CD4-positive, alpha-beta T cell treated with Interferon gamma for 1 hour (primary cell): ENCODE measurements around the gene PARP16.
"Not testable (repeated sequence)": the region's sequence is repeated elsewhere in the genome, so short reads cannot be mapped to it uniquely, and the experiment has no call there.

Experiments
- DNase-seq: peaks from one replicate; pipeline ENCODE4 v3.0.0-alpha.2; 2020

PARP16 gene

GRCh38 chr15:65226901-65227300 is 59.8 kb downstream of the PARP16 start:
- not testable (repeated sequence) for DNase-seq

DNA sequence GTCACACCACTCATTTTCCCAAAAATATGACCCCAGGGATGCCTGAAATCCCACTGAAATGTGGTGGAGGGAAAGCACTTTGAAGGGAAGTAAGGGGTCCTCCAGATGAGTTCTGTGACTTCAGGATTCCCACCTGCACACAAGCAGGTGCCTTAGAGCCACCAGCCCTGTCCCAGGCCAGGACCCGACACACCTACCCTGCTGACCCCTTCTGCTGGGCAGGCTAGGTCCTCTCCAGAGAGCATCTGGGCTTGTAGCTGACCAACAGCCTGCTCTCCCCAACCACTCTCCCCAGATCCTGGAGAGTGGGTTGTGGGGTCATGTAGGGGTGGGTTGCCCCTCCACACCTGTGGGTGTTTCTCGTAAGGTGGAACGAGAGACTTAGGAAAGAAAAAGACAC is 60.5 kb downstream of the PARP16 start:
- DNase-seq = no peak

DNA sequence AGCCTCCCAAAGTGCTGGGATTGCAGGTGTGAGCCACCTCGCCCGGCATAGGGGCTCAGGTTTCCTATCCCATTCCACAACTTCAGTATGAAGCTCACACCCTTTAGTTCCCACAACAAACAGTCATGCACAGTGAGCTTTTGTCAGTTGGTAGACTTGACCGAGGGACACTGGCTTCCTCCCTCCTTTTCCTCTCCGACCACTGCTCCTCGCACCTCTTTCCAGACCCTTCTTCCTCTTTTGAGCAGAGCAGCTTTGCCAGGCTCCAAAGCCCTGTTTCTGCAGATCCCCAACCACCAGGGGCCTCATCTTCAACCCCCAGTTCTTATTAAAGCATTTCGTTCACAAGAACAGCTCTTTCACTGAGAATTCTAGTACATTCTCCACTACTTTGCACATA is 62.7 kb downstream of the PARP16 start:
- no peak for DNase-seq

DNA sequence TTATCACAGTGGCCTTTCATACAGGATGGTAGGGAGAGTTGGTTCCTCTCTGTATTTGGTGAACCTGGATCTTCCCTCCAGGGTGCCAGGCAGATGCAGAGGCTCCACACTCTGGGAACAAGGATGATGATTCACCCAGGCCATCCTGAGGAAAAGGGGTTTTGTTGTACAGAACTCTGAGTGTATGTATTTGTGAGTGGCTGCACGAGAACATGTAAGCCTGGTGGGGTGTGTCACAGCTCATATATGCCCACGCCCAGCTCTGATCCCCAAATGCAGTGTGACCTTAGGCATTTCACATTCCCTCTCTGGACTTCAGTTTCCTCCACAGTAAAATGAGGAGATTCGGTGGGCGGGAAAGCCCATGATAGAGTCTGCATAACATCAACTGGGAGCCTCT is 63.8 kb downstream of the PARP16 start:
- no peak for DNase-seq

GRCh38 chr15:65221697-65222096 is 65.0 kb downstream of the PARP16 start:
- no peak for DNase-seq

- DNase-seq = no peak
Observed at GRCh38 chr15:65219137-65219536, 67.5 kb downstream of the PARP16 start.

GRCh38 chr15:65217526-65218482 is 68.9 kb downstream of the PARP16 start:
- DNase-seq = no peak

DNA sequence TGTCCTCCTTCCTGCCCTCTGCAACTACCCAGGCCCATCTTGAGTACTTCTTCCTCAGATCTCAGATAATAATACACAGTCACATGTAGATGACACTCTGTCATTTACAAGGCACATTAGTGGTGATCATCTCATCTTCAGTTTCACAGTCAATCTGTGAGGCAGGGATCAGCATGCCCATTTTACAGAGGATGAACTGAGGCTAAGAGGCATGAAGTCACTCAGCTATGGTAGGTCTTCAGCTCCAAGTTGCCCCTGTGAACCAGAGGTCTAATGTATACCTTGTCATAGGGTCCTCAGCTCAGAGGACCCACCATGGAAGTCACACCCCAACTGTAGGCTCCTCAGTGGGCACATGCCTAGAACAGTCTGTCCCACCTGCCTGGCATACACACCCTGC is 71.2 kb downstream of the PARP16 start:
- no peak for DNase-seq

GRCh38 chr15:65214010-65214409 is 72.7 kb downstream of the PARP16 start:
- DNase-seq = no peak

DNA sequence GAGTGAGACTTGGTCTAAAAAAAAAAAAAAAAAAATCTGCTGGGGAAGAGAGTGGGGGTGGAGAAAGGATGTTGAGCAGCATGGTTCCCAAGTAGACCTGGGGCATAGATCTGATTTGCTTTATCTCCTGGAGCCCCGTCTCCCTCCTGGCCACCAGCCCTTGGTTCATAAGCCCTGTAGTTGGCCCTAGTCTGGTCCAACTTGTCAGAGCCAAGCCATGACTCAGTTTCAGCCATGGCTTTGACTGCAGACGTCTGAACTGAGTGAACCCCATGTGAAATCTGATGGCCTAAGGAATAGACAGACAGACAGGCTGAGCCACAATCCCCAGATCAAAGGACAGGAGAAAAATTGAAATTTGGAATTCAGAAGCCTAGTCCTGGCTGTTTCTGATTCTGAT is 73.4 kb downstream of the PARP16 start:
- no peak for DNase-seq

- DNase-seq = peak; percentile 33
Observed at GRCh38 chr15:65212097-65212496, 74.6 kb downstream of the PARP16 start.

GRCh38 chr15:65211482-65211982 is 75.2 kb downstream of the PARP16 start:
- DNase-seq = no peak

DNA sequence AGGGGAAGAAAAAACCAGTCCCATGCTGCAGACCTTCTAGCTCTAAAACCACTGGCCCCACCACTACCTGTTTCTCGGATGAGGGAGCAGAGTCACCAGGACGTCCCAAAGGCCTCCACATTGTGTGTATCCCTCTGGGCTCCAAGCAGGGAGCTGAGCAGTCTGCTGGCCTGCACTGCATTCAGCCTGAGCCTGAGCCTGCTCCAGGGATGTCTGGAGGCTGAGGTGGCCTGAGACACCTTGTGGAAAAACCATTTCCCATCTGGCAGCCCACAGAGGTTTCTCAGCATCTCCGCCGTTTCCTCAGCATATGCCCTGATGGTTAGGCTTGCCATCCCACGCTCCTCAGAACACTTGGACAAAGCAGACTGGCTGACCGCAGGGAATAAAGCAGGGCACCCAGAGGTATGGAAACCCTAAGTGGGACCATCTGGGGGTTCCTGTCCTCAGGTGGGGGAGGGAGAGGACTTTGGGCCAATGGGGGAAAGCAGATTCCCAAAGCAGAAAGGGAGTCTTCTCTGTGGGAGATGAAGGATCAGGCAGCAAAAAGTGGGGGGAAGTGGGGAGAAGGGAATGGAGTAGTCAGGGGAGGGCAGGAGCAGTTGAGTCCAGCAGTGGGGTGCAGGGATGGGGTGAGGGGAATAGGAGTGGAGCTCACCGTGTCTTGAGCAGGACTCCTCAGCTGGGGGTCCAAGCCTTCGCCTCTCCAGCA is 75.8 kb downstream of the PARP16 start, which contains the start of gene CILP:
Gene CILP, minus strand, starts transcription at position 704 of the 712 bp plus-strand sequence. CDS start 1,718 bp downstream, outside the sequence.
- DNase-seq = no peak

DNA sequence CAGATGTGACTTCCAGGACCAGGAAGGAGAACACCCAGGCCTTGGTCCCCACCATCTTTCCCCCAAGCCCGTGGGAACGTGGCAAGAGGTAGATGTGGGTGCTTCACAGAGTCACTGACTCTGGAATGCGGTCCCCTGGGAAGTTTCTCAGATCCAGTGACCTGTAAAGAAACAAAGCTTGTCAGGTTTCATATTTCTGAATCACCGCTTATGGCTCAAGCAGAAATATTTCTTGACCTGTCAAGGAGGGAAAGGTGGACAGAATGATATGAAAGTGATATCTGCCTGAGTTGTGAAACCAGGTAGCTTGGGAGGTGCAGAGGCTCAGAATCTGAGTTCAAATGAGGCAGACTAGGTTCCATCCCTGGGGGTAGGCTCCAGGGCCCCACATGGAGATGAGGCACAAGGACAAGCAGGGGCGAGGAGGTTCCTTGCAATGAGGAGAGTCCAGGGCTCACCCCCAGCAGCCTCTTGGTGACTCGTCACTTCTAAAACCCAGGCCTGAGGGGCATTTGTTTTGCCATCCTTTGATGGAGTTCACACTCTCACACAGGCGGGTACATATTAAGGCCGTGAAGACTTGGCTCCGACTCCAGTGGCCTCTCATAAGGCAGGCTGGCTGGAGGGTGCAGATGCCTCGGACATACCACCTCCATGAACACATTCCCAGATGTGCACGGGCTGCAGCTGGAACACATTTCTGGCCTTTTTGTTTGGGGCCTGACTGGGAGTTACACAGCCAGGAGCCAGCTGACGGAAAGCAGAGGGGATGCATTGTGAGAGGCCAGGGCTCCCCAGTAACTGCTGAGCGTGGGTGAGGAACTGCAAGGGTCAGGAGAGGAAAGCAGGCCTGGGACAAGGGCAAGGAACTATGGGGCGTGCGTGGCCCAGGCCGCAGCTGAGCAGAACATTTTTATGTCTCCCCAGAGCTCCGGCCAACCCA is 76.7 kb downstream of the PARP16 start:
- no peak for DNase-seq

DNA sequence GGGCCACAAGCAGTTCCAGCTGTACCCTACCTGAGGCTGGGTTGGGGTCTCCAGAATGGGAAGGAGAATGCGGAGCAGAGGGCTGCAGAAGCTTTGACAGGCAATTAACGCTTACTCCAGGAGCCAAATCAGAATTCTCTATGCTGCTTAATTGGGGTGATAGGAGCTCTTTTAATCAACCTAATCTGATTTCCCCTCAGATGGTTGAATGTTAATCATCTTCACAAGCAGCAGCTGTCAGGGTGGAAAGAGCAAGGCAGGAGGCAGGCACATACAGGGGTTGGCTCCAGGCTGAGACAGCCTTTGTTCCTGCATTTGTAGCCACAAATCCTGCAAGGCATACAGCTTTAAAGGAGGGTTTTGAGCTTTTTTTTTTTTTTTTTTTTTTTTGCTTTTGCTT is 78.0 kb downstream of the PARP16 start:
- DNase-seq = no peak
